Activated CD4-positive, CD25-positive, alpha-beta regulatory T cell treated with anti-CD3 and anti-CD28 coated beads, Interleukin-2, amount 50 U/mL, for 24 hours (primary cell): ENCODE data around the gene ABI3BP.

Experiments used
- ATAC-seq, 2 donors: fragments of 150-1000 bp; cut with Tn5 transposase; one replicate each; pipeline ENCODE4 v1.10.0; 2021; ENCODE audit warnings: mild to moderate bottlenecking in 1 of 2, moderate library complexity in 1 of 2

ABI3BP gene

GRCh38 chr3:100932491-100932890 lies 60.7 kb downstream of the ABI3BP start:
- ATAC-seq, result no peak

GRCh38 chr3:100928638-100929428 lies 64.4 kb downstream of the ABI3BP start:
- no peak for ATAC-seq

GRCh38 chr3:100927775-100928174 lies 65.4 kb downstream of the ABI3BP start:
- ATAC-seq, result no peak

- no peak for ATAC-seq
Observed at GRCh38 chr3:100915706-100916495, 77.3 kb downstream of the ABI3BP start.

- no peak for ATAC-seq
Observed at GRCh38 chr3:100913870-100914648, 79.2 kb downstream of the ABI3BP start.

GRCh38 chr3:100912976-100913545 lies 80.2 kb downstream of the ABI3BP start:
- no peak for ATAC-seq

GRCh38 chr3:100912571-100912970 lies 80.7 kb downstream of the ABI3BP start:
- no peak for ATAC-seq

- no peak for ATAC-seq
Observed at GRCh38 chr3:100911956-100912355, 81.3 kb downstream of the ABI3BP start.

GRCh38 chr3:100910986-100911385 lies 82.2 kb downstream of the ABI3BP start:
- ATAC-seq, result no peak

- ATAC-seq, result no peak
Observed at GRCh38 chr3:100902572-100902971, 90.6 kb downstream of the ABI3BP start.

- ATAC-seq, result no peak
Observed at GRCh38 chr3:100900671-100901335, 92.4 kb downstream of the ABI3BP start.

GRCh38 chr3:100899440-100900091 lies 93.7 kb downstream of the ABI3BP start:
- ATAC-seq, result no peak

- ATAC-seq, result no peak
Observed at GRCh38 chr3:100898681-100899080, 94.5 kb downstream of the ABI3BP start.

GRCh38 chr3:100896994-100897393 lies 96.2 kb downstream of the ABI3BP start:
- no peak for ATAC-seq

- no peak for ATAC-seq
Observed at GRCh38 chr3:100893590-100893989, 99.6 kb downstream of the ABI3BP start.

- ATAC-seq, result no peak
Observed at GRCh38 chr3:100893108-100893507, 100.1 kb downstream of the ABI3BP start.

GRCh38 chr3:100891827-100892226 lies 101.4 kb downstream of the ABI3BP start:
- ATAC-seq, result no peak

- ATAC-seq, result no peak
Observed at GRCh38 chr3:100891033-100891432, 102.2 kb downstream of the ABI3BP start.

- ATAC-seq, result no peak
Observed at GRCh38 chr3:100888881-100889280, 104.3 kb downstream of the ABI3BP start.

- no peak for ATAC-seq
Observed at GRCh38 chr3:100882571-100882984, 110.6 kb downstream of the ABI3BP start.

GRCh38 chr3:100880845-100881244 lies 112.4 kb downstream of the ABI3BP start:
- ATAC-seq, result no peak

GRCh38 chr3:100880072-100880471 lies 113.1 kb downstream of the ABI3BP start:
- ATAC-seq, result no peak
